Measurements from ENCODE around the gene UCKL1. TPM values are rescaled to one million over a fixed set of nuclear protein-coding genes. Genes with fewer than 3 reads are reported as not detected.

The UCKL1 gene
- total RNA-seq, result 9.9 and 12.8 TPM in 2 replicates

GRCh38 chr20:63955827-63956663 is at the start of gene UCKL1:
Gene UCKL1, minus strand, starts transcription at chr20:63956416. Its CDS starts 44 bp downstream, at chr20:63956372.

GRCh38 chr20:63980806-63981728 is 24.9 kb upstream of the UCKL1 start, which contains the start of gene PRPF6:
Gene PRPF6, plus strand, starts transcription at chr20:63981132. Its CDS starts 114 bp downstream, at chr20:63981246.

GRCh38 chr20:63979557-63980316 is 23.5 kb upstream of the UCKL1 start, which contains the start of gene SAMD10:
Gene SAMD10, minus strand, starts transcription at chr20:63979642. Its CDS starts 175 bp downstream, at chr20:63979467.

GRCh38 chr20:63969838-63970713 is 13.9 kb upstream of the UCKL1 start, which contains the start of gene ZNF512B:
Gene ZNF512B, minus strand, starts transcription at chr20:63969930. Its CDS starts 1,980 bp downstream, at chr20:63967950.

GRCh38 chr20:63894358-63895201 is 61.6 kb downstream of the UCKL1 start, which contains the start of gene DNAJC5:
Gene DNAJC5, plus strand, starts transcription at chr20:63895126. Its CDS starts 33,220 bp downstream, at chr20:63928346.

Other genes starting within 250 kb of the UCKL1 start
- gene ARFRP1, start 248.4 kb downstream of the UCKL1 start, total RNA-seq, result 22.8 and 32.0 TPM in 2 replicates
- gene ZGPAT, start 248.4 kb downstream of the UCKL1 start, total RNA-seq, result 15.8 and 16.9 TPM in 2 replicates
- 1.1 and 2.9 TPM in 2 replicates for gene LIME1, start 219.8 kb downstream of the UCKL1 start, total RNA-seq
- 39.2 and 69.8 TPM in 2 replicates for gene SLC2A4RG, start 216.6 kb downstream of the UCKL1 start, total RNA-seq
- 3.0 and 6.2 TPM in 2 replicates for gene ZBTB46, start 125.2 kb downstream of the UCKL1 start, total RNA-seq
- not detected in 2 replicates for gene ABHD16B, start 94.9 kb downstream of the UCKL1 start, total RNA-seq
- gene TPD52L2, start 91.1 kb downstream of the UCKL1 start, total RNA-seq, result 92.1 and 109 TPM in 2 replicates
- 33.3 and 34.3 TPM in 2 replicates for gene DNAJC5, start 61.3 kb downstream of the UCKL1 start, total RNA-seq
- gene ZNF512B, start 13.5 kb upstream of the UCKL1 start, total RNA-seq, result 13.3 and 14.0 TPM in 2 replicates
- not detected in 2 replicates for gene SAMD10, start 23.2 kb upstream of the UCKL1 start, total RNA-seq
- gene PRPF6, start 24.7 kb upstream of the UCKL1 start, total RNA-seq, result 52.2 and 56.1 TPM in 2 replicates
- 0.34 and 0.87 TPM in 2 replicates for gene C20orf204, start 79.8 kb upstream of the UCKL1 start, total RNA-seq
- 1.7 and 3.2 TPM in 2 replicates for gene SOX18, start 93.2 kb upstream of the UCKL1 start, total RNA-seq
- 26.6 and 26.8 TPM in 2 replicates for gene TCEA2, start 106.8 kb upstream of the UCKL1 start, total RNA-seq
- gene RGS19, start 123.1 kb upstream of the UCKL1 start, total RNA-seq, result 8.2 and 11.9 TPM in 2 replicates
- 0.34 and 0.44 TPM in 2 replicates for gene OPRL1, start 123.7 kb upstream of the UCKL1 start, total RNA-seq
- gene LKAAEAR1, start 128.0 kb upstream of the UCKL1 start, total RNA-seq, result 2.1 TPM in 2 replicates
- not detected in 2 replicates for gene NPBWR2, start 151.1 kb upstream of the UCKL1 start, total RNA-seq
- not detected in 2 replicates for gene MYT1, start 208.0 kb upstream of the UCKL1 start, total RNA-seq

Data from cardiac ventricle fibroblast (primary cell).